ENCODE data around the gene APBA2. TPM values are rescaled to one million over a fixed set of nuclear protein-coding genes. Genes with fewer than 3 reads are reported as not detected.

The APBA2 gene
- polyA plus RNA-seq, 3 donors = 13.1 to 16.6 (median 15.2) TPM

- no peak for DNase-seq (ENCODE audit: extremely low read depth in 1 of 11, low read depth in 9 of 11, low spot score in 4 of 11)
Measured at GRCh38 chr15:29054171-29055045, 168.6 kb downstream of the APBA2 start.

- no peak for DNase-seq (ENCODE audit: extremely low read depth in 1 of 11, low read depth in 9 of 11, low spot score in 4 of 11)
Measured at GRCh38 chr15:29055876-29056275, 170.1 kb downstream of the APBA2 start.

GRCh38 chr15:29056839-29057450, 171.2 kb downstream of the APBA2 start:
- no peak for DNase-seq (ENCODE audit: extremely low read depth in 1 of 11, low read depth in 9 of 11, low spot score in 4 of 11)

DNA sequence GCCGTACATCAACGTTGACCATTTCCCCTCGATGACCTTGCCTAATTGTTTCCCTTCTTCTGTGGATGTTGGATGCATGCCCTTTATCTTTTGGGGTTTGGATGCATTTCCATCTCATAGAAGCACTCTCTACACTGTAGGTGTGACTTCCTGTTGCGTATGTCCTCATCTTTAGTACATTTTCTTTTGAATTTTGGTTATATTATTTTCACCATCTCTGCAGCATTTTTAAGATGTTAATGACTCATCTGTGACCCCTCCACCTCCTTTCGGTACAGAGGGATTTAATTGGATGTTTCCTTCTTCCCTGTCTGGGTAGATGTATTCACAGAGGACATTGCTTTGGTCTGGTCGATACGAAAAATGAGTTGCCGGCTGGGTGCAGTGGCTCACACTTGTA, 172.1 kb downstream of the APBA2 start:
- DNase-seq (ENCODE audit: extremely low read depth in 1 of 11, low read depth in 9 of 11, low spot score in 4 of 11) = no peak

DNA sequence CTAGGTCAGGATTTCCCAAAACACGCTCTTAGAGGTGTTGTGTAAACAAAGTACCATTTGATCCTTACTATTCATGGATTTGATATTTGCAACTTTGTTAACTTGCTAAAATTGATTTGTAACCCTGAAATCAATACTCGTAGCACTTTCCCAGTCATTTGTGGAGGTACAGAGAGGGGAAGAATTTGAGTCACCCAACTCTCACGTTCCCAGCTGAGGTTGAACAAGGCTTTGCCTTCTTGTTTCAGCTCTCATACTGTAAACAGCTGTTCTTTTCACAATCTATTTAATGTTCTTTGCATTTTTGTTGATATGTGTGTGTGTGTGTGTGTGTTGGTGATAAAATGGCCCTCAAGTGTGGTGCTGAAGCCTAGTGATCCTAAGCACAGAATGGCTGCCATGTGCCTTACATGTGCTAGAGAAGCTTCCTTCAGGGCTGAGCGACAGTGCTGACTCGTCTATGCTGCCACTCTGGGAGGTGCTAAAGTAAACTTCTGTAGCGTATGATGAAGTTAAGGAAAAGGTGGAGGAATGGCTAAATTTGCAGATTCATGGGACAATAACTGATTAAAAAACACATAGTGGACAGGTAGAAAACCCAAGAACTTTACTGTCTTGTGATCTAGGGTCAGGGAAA, 173.2 kb downstream of the APBA2 start:
- no peak for DNase-seq (ENCODE audit: extremely low read depth in 1 of 11, low read depth in 9 of 11, low spot score in 4 of 11)

- no peak for DNase-seq (ENCODE audit: extremely low read depth in 1 of 11, low read depth in 9 of 11, low spot score in 4 of 11)
Measured at GRCh38 chr15:29059871-29060640, 174.3 kb downstream of the APBA2 start.

- DNase-seq (ENCODE audit: extremely low read depth in 1 of 11, low read depth in 9 of 11, low spot score in 4 of 11) = no peak
Measured at GRCh38 chr15:29061746-29062145, 176.0 kb downstream of the APBA2 start.

GRCh38 chr15:29062179-29062591, 176.4 kb downstream of the APBA2 start:
- DNase-seq (ENCODE audit: extremely low read depth in 1 of 11, low read depth in 9 of 11, low spot score in 4 of 11) = no peak

- DNase-seq (ENCODE audit: extremely low read depth in 1 of 11, low read depth in 9 of 11, low spot score in 4 of 11) = no peak
Measured at GRCh38 chr15:29062626-29063025, 176.9 kb downstream of the APBA2 start.

DNA sequence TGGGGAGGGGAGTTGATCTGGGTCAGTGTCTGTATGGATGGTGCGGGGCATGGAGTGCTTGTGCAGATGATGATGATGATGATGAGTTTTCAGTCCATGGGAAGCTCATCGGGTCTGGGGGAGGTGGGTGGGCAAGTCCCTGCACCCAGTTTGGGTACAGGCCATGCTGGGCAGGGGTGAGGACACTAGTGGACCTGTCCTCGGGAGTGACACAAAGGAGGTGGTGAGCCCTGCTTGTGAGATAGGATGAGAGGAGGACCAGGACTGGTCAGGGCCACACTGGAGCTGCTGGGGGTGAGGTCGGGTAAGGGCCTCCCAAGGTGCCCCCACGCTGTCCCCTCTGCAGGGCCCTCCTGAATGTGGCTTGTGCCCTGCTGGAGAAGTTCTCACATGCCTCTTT, 177.9 kb downstream of the APBA2 start:
- no peak for DNase-seq (ENCODE audit: extremely low read depth in 1 of 11, low read depth in 9 of 11, low spot score in 4 of 11)

DNA sequence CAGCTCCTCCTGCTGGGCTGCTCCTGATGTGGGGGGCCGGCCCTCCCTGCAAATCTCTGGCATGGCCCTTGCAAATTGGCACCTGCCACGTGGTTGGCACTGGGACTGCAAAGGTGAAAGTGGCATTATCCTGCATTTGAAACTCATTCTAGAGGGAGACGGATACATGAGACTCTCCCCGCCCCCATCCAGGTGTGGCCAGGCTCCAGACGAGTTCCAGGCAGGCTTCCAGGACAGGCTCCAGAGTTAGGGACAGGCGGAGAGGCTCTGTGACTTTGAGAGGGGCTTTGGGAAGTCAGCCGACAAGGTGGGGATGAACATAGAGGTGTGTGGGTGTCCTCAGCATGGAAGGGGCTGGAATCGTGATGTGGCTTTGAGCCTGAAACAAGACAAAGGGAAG, 178.5 kb downstream of the APBA2 start:
- no peak for DNase-seq (ENCODE audit: extremely low read depth in 1 of 11, low read depth in 9 of 11, low spot score in 4 of 11)

- DNase-seq (ENCODE audit: extremely low read depth in 1 of 11, low read depth in 9 of 11, low spot score in 4 of 11) = no peak
Measured at GRCh38 chr15:29064731-29065130, 179.0 kb downstream of the APBA2 start.

GRCh38 chr15:29065571-29065970, 179.8 kb downstream of the APBA2 start:
- DNase-seq (ENCODE audit: extremely low read depth in 1 of 11, low read depth in 9 of 11, low spot score in 4 of 11) = no peak

GRCh38 chr15:29066310-29066709, 180.5 kb downstream of the APBA2 start:
- DNase-seq (ENCODE audit: extremely low read depth in 1 of 11, low read depth in 9 of 11, low spot score in 4 of 11) = no peak

DNA sequence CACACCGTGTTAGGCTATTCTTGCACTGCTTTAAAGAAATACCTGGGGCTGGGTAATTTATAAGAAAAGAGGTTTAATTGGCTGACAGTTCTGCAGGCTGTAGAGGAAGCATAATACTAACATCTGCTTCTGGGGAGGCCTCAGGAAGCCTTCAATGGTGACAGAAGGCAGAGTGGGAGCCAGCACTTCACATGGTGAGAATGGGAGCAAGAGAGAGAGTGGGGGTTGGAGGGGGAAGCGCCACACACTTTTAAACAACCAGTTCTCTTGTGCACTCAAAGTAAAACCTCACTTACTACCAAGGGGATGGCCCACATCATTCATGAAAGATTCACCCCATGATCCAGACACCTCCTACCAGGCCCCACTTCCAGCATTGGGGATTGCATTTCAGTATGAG, 181.1 kb downstream of the APBA2 start:
- no peak for DNase-seq (ENCODE audit: extremely low read depth in 1 of 11, low read depth in 9 of 11, low spot score in 4 of 11)

DNA sequence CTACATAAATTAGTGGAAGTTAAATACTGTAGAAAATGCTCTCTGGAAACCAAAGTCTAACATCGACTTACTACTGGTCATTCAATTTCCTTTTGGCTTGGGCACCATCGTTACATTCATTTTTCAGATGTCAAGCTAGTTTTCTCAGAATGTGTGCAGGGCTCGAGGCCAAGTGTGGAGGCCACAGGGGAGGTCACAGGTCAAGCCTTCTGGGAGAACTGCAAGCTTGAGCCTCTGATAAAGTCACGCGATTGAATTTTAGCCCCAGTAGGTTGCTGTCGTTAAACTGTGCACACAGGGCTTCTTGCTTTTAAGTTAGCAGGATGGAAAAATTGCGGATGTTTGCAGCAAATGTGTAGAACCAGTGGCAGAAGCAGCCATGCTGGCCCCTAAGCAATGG, 182.2 kb downstream of the APBA2 start:
- DNase-seq (ENCODE audit: extremely low read depth in 1 of 11, low read depth in 9 of 11, low spot score in 4 of 11) = no peak

DNA sequence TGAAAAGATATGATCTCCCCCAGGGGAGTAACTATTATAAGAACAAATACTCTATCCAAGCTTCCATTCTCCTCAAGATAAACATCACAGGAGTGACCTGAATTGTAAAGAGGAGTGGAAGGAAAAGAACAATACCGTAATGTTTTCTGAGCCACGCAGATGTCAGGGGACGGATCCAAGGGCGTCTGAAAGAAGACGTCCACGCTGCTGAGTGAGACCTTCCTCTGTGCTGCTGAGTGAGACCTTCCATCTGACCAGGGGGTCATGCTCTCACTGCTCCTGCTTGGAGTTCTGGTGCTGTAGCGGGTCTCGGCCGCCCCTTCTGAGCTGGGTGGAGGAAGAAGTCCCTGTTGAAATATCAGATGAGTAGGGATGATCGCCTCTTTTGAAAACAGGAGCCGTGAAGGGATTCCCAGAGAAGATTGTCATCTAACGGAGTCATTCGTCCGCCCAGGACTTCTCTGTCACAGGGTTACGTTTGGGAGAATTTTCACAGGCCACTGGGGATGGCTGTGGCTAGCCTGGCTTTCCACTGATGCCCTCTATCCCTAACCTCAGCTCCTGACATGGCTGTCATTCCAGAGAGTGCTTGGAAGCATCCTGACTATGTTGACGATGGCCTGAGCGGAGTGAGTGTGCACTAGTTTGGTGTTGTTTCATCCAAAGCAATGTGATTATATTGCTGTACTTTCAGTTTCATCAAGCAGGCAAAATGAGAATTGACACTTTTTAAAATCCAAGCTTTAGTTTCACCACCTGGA, 184.9 kb downstream of the APBA2 start:
- no peak for DNase-seq (ENCODE audit: extremely low read depth in 1 of 11, low read depth in 9 of 11, low spot score in 4 of 11)

GRCh38 chr15:29071232-29071881, 185.6 kb downstream of the APBA2 start:
- no peak for DNase-seq (ENCODE audit: extremely low read depth in 1 of 11, low read depth in 9 of 11, low spot score in 4 of 11)

All from renal cortex interstitium (tissue), 11 donors.